ENCODE measurements around the gene RNF222.

The RNF222 gene

DNA sequence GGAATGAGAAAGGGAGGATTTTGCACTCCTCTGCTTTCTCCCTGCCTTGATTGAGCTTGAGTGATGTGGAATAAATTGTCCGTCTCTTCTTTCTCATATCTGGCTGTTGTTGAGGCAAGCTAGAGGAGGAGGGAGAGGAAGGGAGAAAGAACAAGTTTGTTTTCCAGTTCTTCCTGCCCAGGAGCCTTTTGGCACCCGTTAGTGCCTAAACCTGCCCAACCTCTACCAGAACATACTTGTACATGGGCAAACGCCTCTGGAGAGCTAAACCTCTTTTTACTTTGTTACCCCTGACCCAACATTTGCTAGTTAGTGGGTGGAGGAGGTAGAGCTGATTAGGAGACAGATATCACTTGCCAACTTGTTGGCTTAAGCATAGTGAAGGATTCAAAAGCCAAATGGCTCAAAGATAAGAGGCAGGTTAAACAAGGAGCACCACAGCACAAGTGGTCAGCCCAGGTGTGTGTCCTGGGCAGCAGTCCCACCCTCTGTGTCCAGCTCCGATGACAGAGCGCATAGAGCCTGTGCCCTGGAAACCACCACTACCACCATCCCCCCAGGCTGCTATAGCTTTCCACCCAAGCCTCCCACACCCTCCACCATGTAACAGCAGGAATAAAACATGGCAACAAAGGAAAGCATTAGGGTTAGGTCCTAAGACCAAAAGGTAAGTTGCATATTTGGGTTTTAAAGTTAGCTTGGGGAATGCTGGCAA lies 51.5 kb downstream of the RNF222 start:
- H3K4me3 ChIP-seq (ENCODE audit: low read depth, low read length), result peak overlapping the region; percentile 3
- peak; percentile 85 for DNase-seq (ENCODE audit: low read depth)
- TF ChIP-seq, protein P1, sequence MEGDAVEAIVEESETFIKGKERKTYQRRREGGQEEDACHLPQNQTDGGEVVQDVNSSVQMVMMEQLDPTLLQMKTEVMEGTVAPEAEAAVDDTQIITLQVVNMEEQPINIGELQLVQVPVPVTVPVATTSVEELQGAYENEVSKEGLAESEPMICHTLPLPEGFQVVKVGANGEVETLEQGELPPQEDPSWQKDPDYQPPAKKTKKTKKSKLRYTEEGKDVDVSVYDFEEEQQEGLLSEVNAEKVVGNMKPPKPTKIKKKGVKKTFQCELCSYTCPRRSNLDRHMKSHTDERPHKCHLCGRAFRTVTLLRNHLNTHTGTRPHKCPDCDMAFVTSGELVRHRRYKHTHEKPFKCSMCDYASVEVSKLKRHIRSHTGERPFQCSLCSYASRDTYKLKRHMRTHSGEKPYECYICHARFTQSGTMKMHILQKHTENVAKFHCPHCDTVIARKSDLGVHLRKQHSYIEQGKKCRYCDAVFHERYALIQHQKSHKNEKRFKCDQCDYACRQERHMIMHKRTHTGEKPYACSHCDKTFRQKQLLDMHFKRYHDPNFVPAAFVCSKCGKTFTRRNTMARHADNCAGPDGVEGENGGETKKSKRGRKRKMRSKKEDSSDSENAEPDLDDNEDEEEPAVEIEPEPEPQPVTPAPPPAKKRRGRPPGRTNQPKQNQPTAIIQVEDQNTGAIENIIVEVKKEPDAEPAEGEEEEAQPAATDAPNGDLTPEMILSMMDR (IDR thresholded peaks at IDR 0.05; ENCODE audit: control insufficient read depth, extremely low read depth, insufficient read depth), result no peak

DNA sequence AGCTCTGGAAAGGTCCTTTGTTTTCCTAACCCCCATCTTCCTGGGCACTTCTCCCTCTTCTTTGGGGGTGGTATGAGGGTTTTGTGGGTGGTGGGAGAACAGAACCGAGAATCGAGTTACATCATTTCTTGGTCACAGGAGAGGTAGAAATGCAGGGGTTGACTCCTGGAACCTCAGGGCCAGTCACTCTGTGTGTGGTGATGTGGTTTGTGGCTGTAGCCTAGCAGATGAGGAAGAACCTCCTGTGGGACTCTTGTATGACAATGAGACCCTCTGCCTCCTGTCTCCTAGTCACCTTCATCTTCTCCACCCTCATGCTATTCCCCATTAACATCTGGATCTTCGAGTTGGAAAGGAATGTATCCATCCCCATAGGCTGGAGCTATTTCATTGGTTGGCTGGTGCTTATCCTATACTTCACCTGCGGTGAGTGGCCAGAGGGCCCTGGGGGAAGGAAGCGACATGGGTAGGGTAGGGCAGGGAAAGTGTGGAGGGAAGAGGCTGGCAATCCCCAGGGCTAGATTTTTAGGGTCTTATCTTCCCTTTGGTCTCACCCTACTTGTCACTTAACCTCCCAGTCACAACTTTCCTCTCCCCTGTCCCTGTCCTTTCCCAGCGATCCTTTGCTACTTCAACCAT lies 52.5 kb downstream of the RNF222 start:
- no peak for DNase-seq (ENCODE audit: low read depth)
- H3K4me3 ChIP-seq (ENCODE audit: low read depth, low read length), result no peak overlapping the region; the same call in 1 of the 2 replicates
- TF ChIP-seq, protein P1 (IDR thresholded peaks at IDR 0.05; ENCODE audit: control insufficient read depth, extremely low read depth, insufficient read depth), result no peak

DNA sequence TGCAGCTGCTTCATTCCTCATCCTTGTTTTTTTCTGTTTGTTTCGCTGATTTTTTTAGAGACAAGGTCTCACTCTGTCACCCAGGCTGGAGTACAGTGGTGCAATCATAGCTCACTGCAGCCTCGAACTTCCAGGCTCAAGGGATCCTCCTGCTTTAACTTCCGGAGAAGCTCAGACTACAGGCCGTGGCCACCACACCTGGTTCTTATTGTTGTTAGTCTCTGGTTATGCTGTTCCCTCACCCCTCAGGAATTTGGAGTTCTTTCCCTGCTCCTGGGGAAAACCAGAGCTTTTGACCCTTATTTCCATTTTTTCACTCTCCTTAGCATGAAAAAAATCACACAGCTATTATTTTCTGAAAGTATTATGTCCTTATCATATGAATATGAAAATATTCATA lies 56.2 kb downstream of the RNF222 start:
- TF ChIP-seq, protein P1 (IDR thresholded peaks at IDR 0.05; ENCODE audit: control insufficient read depth, extremely low read depth, insufficient read depth), result no peak
- DNase-seq (ENCODE audit: low read depth), result no peak
- H3K4me3 ChIP-seq (ENCODE audit: low read depth, low read length), result no peak overlapping the region

Data from LNCaP clone FGC (cell line).